ENCODE data around the gene NBAS.
"Not testable (repeated sequence)": the region's sequence is repeated elsewhere in the genome, so short reads cannot be mapped to it uniquely, and the experiment has no call there.

NBAS gene

GRCh38 chr2:15520346-15520745 is 40.8 kb downstream of the NBAS start:
- no peak for DNase-seq

- DNase-seq = not testable (repeated sequence)
Measured at GRCh38 chr2:15518759-15519158, 42.4 kb downstream of the NBAS start.

- no peak for DNase-seq
Measured at GRCh38 chr2:15517793-15518192, 43.3 kb downstream of the NBAS start.

- DNase-seq = no peak
Measured at GRCh38 chr2:15511686-15512085, 49.4 kb downstream of the NBAS start.

- DNase-seq = no peak
Measured at GRCh38 chr2:15510552-15510951, 50.6 kb downstream of the NBAS start.

GRCh38 chr2:15510131-15510530 is 51.0 kb downstream of the NBAS start:
- no peak for DNase-seq

- DNase-seq = no peak
Measured at GRCh38 chr2:15507697-15508096, 53.4 kb downstream of the NBAS start.

GRCh38 chr2:15507061-15507460 is 54.1 kb downstream of the NBAS start:
- DNase-seq = no peak

GRCh38 chr2:15506229-15506819 is 54.8 kb downstream of the NBAS start:
- DNase-seq = no peak

- DNase-seq = no peak
Measured at GRCh38 chr2:15504882-15505663, 56.1 kb downstream of the NBAS start.

GRCh38 chr2:15499251-15499650 is 61.9 kb downstream of the NBAS start:
- DNase-seq = not testable (repeated sequence)

- no peak for DNase-seq
Measured at GRCh38 chr2:15498554-15498953, 62.6 kb downstream of the NBAS start.

- DNase-seq = no peak
Measured at GRCh38 chr2:15494877-15495276, 66.3 kb downstream of the NBAS start.

- DNase-seq = no peak
Measured at GRCh38 chr2:15492773-15493325, 68.3 kb downstream of the NBAS start.

- no peak for DNase-seq
Measured at GRCh38 chr2:15486770-15487169, 74.4 kb downstream of the NBAS start.

GRCh38 chr2:15485949-15486348 is 75.2 kb downstream of the NBAS start:
- DNase-seq = no peak

- DNase-seq = no peak
Measured at GRCh38 chr2:15481000-15481399, 80.1 kb downstream of the NBAS start.

GRCh38 chr2:15480552-15480951 is 80.6 kb downstream of the NBAS start:
- no peak for DNase-seq

- no peak for DNase-seq
Measured at GRCh38 chr2:15472876-15473275, 88.3 kb downstream of the NBAS start.

- DNase-seq = no peak
Measured at GRCh38 chr2:15472133-15472532, 89.0 kb downstream of the NBAS start.

- no peak for DNase-seq
Measured at GRCh38 chr2:15471606-15472005, 89.5 kb downstream of the NBAS start.

- no peak for DNase-seq
Measured at GRCh38 chr2:15460112-15460620, 101.0 kb downstream of the NBAS start.

- DNase-seq = no peak
Measured at GRCh38 chr2:15458277-15458676, 102.9 kb downstream of the NBAS start.

- DNase-seq = no peak
Measured at GRCh38 chr2:15457868-15458267, 103.3 kb downstream of the NBAS start.
